Adipocyte (in vitro differentiated cells): Measurements from ENCODE around the gene TMEM123.

ENCODE experiments used
- DNase-seq: peaks from one replicate; pipeline ENCODE4 v3.0.0-alpha.2; 2015; ENCODE audit warnings: low read depth
- H3K27me3 ChIP-seq: replicated peaks from 2 replicates; pipeline ENCODE4 v1.7.0; 2013; ENCODE audit warnings: mild to moderate bottlenecking, low read length, moderate library complexity; ENCODE audit not compliant: control insufficient read depth, insufficient read depth
- H3K36me3 ChIP-seq: 2 replicates; pipeline ENCODE4 v1.7.0; 2013; ENCODE audit warnings: low read length, mild to moderate bottlenecking, moderate library complexity; ENCODE audit not compliant: control insufficient read depth, insufficient read depth, severe bottlenecking
- H3K4me1 ChIP-seq: 2 replicates; pipeline ENCODE4 v1.7.0; 2013; ENCODE audit warnings: mild to moderate bottlenecking, low read length, moderate library complexity; ENCODE audit not compliant: control insufficient read depth, insufficient read depth
- H3K4me3 ChIP-seq: 2 replicates; pipeline ENCODE4 v1.7.0; 2013; ENCODE audit warnings: mild to moderate bottlenecking, low read length, moderate library complexity
- H3K9ac ChIP-seq: 2 replicates; pipeline ENCODE4 v1.7.0; 2013; ENCODE audit warnings: mild to moderate bottlenecking, low read length, moderate library complexity
- H3K9me3 ChIP-seq: 2 replicates; pipeline ENCODE4 v1.7.0; 2013; ENCODE audit warnings: mild to moderate bottlenecking, low read length, moderate library complexity; ENCODE audit not compliant: control insufficient read depth

TMEM123 gene

DNA sequence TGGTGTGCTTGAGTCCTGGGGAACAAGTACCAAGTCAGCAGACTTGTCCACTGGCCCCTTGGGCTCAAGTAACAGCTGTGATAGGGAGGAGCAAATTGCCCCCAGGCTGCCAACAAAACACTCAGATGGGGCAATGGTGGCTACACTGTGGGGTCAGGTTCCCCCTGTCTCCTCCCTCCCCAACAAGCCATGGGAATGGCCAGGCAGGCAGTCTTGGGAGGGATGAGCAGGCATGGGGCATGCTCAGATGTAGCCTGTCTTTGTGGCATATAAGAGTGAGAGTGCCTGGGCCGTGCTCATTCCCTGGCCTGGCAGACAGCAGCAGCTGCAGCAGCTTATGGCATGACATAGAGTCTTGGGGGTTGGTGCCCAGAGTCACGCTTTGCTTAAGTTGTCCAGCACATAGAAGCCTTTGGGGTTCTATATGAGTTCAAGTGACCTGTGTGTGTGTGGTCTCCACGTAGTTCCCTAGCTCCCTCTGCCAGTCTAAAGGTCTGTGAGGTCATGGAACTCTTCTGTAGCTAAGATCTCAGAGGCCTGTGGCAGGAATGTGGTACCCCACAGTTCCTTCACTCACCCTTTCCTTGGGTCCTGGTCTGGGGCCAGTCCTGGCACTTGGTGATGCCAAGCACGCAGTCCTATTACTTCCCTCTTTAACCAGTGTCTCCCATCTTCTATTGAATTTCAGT is 60.9 kb downstream of the TMEM123 start:
- Histone ChIP-seq H3K9me3 (no peaks in the 10 kb centered on the region), H3K36me3 (peaks cover 77% of the 10 kb centered on the region), H3K4me1 (peaks cover 3% of the 10 kb centered on the region), H3K27me3 (no peaks in the 10 kb centered on the region), H3K4me3 (no peak overlapping the region), H3K9ac (no peak overlapping the region)
- no peak for DNase-seq

DNA sequence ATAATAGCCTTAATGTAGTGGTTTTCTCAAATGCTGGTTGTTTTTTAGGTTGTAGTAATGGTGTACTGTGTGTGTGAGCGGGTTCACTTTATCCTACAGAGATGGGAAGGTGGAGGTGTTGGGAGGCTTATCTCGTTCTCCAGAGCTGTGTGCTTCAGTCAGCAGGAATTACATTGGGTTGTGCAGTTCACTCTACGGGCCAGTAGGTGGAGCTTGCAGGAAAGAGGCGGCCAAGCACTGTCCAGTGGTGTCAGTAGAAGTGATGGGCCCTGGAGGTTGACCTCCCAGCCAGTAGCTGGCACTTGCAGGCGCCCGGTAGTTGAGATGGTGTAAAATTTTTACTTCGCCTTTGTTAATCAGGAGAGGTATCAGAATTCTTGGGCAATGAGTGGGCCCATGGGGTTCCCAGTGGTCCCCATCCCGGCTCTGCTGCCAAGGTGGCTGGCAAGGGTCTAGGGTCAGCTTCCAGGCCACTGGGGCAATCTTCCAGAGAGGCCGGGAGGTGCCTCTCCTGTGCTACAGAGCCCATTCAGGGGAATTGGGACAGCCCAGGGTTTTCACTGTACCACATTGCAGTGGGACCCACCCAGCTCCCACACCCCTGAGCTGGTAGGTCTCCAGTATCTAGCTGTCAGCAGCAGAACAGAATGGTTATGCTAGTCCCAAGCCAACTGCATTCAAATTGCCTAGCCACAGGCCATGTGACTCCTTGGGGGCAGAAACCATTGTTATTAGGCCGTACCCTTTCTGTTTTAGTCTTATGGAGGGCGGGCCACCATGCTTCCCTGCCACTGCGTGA is 61.7 kb downstream of the TMEM123 start:
- Histone ChIP-seq H3K4me1 (no peaks in the 10 kb centered on the region), H3K4me3 (no peak overlapping the region), H3K9me3 (no peaks in the 10 kb centered on the region), H3K9ac (no peak overlapping the region), H3K36me3 (peaks cover 82% of the 10 kb centered on the region), H3K27me3 (no peaks in the 10 kb centered on the region)
- peak; percentile 84 for DNase-seq

DNA sequence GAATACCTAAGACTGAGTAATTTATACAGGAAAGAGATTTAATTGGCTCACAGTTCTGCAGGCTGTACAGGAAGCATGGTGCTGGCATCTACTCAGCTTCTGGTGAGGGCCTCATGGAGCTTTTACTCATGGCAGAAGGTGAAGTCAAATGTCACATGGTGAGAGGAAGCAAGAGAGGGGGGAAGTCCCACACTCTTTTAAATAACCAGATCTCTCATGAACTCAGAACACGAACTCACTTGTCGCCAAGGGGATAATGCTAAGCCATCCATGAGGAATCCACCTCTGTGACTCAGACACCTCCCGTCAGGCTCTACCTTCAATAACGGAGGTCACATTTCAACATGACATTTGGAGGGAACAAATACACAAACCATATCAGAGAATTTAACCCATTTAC is 63.3 kb downstream of the TMEM123 start:
- no peaks in the 10 kb centered on the region for H3K27me3 ChIP-seq
- DNase-seq: no peak
- no peak overlapping the region for H3K9ac ChIP-seq
- H3K4me1 ChIP-seq: no peaks in the 10 kb centered on the region
- H3K4me3 ChIP-seq: no peak overlapping the region
- peaks cover 80% of the 10 kb centered on the region for H3K36me3 ChIP-seq
- no peaks in the 10 kb centered on the region for H3K9me3 ChIP-seq

DNA sequence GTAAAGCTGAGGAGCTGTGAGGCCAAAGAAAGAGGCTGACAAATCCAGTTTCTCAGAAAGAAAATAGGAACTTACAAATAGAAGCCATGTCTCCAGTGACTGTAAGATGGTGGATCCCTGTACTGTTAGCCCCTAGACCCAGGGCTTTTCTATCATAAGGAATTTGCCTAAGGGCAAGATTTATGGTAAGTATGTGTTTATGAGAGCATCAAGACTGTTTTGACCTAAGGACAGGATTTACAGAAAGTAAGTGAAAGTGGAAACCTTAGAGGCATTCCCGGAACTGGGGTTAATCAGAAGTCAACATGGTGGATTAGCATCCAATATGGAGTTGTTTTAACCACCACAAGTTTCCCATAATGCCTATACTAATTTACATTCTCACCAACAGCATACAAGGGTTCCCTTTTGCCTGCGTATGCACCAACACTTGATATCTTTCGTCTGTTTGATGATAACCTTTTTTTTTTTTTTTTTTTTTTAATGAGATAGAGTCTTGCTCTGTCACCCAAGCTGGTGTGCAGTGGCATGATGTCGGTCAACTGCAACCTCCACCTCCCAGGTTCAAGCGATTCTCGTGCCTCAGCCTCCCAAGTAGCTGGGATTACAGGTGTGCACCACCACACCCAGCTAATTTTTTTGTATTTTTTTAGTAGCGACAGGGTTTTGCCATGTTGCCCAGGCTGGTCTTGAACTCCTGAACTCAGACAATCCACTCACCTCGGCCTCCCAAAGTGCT is 65.4 kb downstream of the TMEM123 start:
- Histone ChIP-seq H3K9me3 (no peaks in the 10 kb centered on the region), H3K36me3 (peaks cover 72% of the 10 kb centered on the region), H3K9ac (no peak overlapping the region)

DNA sequence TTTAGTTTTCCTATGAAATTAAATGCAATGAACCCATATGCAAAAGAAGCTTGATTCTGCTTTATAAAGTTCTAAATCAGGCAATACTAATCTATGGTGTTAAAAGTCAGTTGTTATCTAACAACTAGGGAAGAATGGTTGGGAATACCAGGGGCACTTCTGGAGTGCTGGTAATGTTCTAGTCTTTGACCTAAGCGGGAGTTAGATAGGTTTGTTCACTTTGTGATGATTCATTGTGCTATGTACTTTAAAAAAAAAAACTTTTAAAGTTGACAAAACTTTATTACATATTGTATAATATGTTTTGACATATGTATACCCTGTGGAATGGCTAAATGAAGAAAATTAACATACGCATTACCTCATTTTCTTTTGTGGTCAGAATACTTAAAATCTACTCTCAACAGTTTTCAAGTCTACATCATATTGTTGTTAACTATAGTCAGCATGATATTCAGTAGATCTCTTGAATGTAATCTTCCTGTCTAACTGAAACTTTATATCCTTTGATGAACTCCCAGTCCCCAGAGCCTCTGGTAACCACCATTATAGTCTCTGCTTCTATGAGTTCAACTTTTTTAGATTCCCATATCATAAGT is 66.3 kb downstream of the TMEM123 start:
- H3K4me1 ChIP-seq: peaks cover 9% of the 10 kb centered on the region
- DNase-seq: peak; percentile 12
- no peaks in the 10 kb centered on the region for H3K9me3 ChIP-seq
- no peaks in the 10 kb centered on the region for H3K27me3 ChIP-seq
- H3K4me3 ChIP-seq: no peak overlapping the region
- no peak overlapping the region for H3K9ac ChIP-seq
- peaks cover 72% of the 10 kb centered on the region for H3K36me3 ChIP-seq

More for the DNA sequence above, 65.4 kb downstream of the TMEM123 start:
- no peaks in the 10 kb centered on the region for H3K27me3 ChIP-seq
- peaks cover 9% of the 10 kb centered on the region for H3K4me1 ChIP-seq
- H3K4me3 ChIP-seq: no peak overlapping the region
- peak; percentile 5 for DNase-seq

DNA sequence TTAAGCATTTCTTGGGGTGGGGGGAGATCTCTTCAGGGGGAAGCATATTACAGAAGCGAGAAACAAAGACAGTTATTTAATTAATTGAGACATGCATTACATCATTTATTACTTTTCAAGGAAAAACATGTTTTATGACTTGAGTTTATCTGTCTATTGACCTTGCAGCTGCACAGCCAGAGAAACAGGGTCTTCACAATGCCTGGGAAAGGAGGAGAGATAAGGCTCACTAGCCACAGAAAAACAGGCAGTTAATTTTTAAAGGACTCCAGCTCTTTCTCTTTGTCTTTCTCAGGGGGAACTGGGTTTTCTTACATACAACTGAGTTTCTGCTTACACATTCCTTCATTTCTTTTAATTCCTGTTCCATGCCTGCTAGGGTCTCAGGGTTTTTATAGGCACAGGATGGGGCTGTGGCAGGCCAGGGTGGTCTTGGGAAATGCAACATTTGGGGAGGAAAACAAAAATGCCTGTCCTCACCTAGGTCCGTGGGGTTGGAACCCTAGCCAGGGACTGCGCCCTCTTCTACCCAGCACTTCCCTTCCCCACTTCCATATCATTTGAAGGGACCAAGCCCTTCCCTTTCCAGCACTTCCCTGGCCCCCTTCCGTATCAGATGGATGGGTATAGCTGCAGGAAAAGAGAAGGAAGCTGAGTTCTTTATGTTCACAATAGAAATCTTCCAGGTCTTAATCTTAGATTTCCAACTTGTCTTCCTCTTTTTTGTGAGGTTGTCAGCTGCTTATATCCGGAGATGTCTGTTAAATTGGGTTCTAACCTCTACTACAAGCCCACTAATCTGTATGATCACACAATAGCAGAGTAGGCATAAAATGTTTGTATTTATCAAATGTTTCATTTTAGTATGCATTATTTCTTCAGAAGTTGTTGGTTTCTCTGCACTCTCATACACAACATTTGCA is 67.2 kb downstream of the TMEM123 start:
- no peak overlapping the region for H3K4me3 ChIP-seq
- H3K27me3 ChIP-seq: no peaks in the 10 kb centered on the region
- H3K9me3 ChIP-seq: no peaks in the 10 kb centered on the region
- H3K4me1 ChIP-seq: peaks cover 9% of the 10 kb centered on the region
- DNase-seq: no peak
- H3K9ac ChIP-seq: no peak overlapping the region
- H3K36me3 ChIP-seq: peaks cover 77% of the 10 kb centered on the region

DNA sequence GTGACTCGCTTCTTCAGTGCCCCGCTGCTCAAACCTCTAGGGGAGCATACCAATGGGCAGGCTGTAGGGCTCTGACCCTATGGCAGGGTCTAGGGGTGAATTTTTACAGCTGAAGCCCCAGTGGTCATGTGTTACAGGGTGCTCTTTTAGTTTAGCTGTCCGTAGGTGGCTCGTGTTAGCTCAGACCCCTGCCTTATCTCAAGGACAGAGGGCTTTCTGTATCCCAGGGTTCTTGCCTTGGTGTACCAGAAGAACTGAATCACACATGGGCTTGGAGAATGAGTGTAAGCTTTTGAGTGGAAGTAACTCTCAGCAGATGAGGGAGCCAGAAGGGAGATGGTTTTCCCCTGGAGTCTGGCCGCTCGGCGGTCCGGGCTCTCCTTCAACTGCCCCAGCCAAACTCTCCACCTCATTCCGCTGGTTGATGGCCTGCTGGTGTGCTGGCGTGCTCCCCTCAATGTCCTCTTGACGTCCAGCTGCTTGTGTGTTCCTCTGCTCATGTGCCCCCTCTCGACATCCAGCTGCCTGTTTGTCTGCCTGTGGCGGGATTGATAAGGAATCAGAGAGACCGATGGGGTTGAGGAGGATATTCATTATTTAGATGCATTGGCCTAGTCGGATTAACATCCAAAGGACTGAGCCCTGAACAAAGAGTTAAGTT is 68.0 kb downstream of the TMEM123 start:
- no peak overlapping the region for H3K4me3 ChIP-seq
- peaks cover 9% of the 10 kb centered on the region for H3K4me1 ChIP-seq
- no peaks in the 10 kb centered on the region for H3K27me3 ChIP-seq
- H3K36me3 ChIP-seq: peaks cover 83% of the 10 kb centered on the region
- H3K9ac ChIP-seq: no peak overlapping the region
- no peaks in the 10 kb centered on the region for H3K9me3 ChIP-seq
- DNase-seq: no peak

DNA sequence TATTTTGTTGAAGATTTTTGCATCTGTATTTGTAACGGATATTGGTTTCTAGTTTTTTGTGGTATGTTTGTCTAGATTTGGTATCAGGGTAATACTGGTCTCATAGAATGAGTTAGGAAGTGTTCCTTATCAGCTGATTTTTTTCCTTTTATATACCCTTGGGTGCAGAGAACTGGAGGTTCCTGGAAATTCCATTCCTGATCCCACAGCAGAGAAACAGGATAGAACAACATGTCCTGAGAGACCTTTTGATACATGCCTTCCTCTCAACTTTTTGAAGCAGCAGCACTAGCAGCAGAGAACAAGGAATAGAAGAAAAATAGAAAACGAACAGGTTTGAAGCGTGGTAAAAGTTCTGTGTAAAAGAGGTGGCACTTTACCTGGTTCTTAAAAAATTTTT is 68.7 kb downstream of the TMEM123 start:
- Histone ChIP-seq H3K36me3 (peaks cover 83% of the 10 kb centered on the region), H3K4me1 (peaks cover 9% of the 10 kb centered on the region), H3K27me3 (no peaks in the 10 kb centered on the region), H3K4me3 (no peak overlapping the region), H3K9me3 (no peaks in the 10 kb centered on the region), H3K9ac (no peak overlapping the region)
- no peak for DNase-seq

DNA sequence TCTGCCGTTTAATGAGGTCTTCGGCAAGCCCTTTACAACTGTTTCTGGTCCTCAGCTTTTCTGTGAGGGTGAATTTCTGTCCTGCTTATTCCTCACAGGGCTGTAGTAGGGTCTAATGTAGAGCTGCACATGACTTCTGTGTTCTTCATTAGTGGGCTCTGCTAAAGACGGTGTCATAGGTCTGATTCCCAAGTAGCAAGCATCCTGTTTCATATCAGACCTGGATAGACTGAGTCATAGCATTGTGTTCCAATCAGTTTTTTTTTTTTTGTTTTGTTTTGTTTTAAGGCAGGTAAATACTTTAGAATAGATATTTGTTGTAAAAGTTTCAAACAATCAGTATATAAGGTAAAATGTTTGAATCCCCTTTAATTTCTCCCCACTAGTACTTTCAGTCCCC is 70.2 kb downstream of the TMEM123 start:
- DNase-seq: no peak
- Histone ChIP-seq H3K9me3 (no peaks in the 10 kb centered on the region), H3K27me3 (no peaks in the 10 kb centered on the region), H3K4me1 (peaks cover 9% of the 10 kb centered on the region), H3K4me3 (no peak overlapping the region), H3K9ac (no peak overlapping the region), H3K36me3 (peaks cover 86% of the 10 kb centered on the region)

DNA sequence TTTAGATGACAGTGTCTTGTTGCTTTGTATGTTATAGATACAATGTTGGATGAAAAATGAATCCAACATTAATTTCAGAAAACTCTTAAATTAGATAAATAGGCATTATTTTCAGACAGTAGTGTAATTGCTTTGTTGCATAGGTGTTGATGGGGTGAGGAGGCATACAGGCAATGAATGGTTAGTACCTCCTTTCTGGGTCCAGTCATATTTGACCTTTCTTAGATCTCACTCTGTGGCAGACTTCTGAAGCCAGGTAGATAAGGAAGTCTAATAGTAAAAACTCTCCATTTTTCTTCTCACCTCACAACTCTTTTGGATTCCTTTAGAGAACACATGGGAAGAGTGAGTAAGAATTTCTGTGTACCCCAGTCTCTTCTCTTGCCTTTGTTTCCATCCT is 73.7 kb downstream of the TMEM123 start:
- H3K4me1 ChIP-seq: peaks cover 12% of the 10 kb centered on the region
- H3K36me3 ChIP-seq: peaks cover 69% of the 10 kb centered on the region
- no peak for DNase-seq
- no peak overlapping the region for H3K9ac ChIP-seq
- H3K9me3 ChIP-seq: no peaks in the 10 kb centered on the region
- no peak overlapping the region for H3K4me3 ChIP-seq
- no peaks in the 10 kb centered on the region for H3K27me3 ChIP-seq
